ENCODE results near the gene CNRIP1. TPM values are rescaled to one million over a fixed set of nuclear protein-coding genes. Genes with fewer than 3 reads are reported as not detected.

The CNRIP1 gene
- total and polyA plus RNA-seq, 3 donors from 2014 or later: 5.8 to 10.5 (median 9.2) TPM

GRCh38 chr2:68292108-68292710 lies 27.5 kb downstream of the CNRIP1 start:
- 65 to 75% methylated on average over 3 of the region's 3 CpGs for WGBS, 2 donors
- Histone ChIP-seq H3K9me3 (no peaks in the 10 kb centered on the region), H3K27ac (no peak overlapping the region), H3K36me3 (ENCODE audit: low read depth, missing control alignments) (no peaks in the 10 kb centered on the region), H3K27me3 (no peaks in the 10 kb centered on the region), H3K4me1 (no peaks in the 10 kb centered on the region), H3K4me3 (no peak overlapping the region)
- TF ChIP-seq POLR2A (IDR thresholded peaks at IDR 0.05) (no peak), CTCF (IDR thresholded peaks at IDR 0.05) (peak; percentile 31 to 46 (median 37))
- intact Hi-C loops (cut with DNase I; ENCODE audit: low total_unique reads): no loop called here
- no peak for DNase-seq

- no peaks in the 10 kb centered on the region for H3K27me3 ChIP-seq
- no peaks in the 10 kb centered on the region for H3K9me3 ChIP-seq
- no peaks in the 10 kb centered on the region for H3K36me3 ChIP-seq (ENCODE audit: low read depth, missing control alignments)
- no peak overlapping the region for H3K27ac ChIP-seq
- intact Hi-C loops (cut with DNase I; ENCODE audit: low total_unique reads): no loop called here
- TF ChIP-seq POLR2A (IDR thresholded peaks at IDR 0.05) (no peak), CTCF (IDR thresholded peaks at IDR 0.05) (no peak)
- H3K4me3 ChIP-seq: no peak overlapping the region
- WGBS, 2 donors: 72 to 77% methylated on average over 6 of the region's 6 CpGs
- no peak for DNase-seq
- no peaks in the 10 kb centered on the region for H3K4me1 ChIP-seq
These were observed 28.4 kb downstream of the CNRIP1 start for GRCh38 chr2:68291314-68291713.

GRCh38 chr2:68290901-68291300 lies 28.8 kb downstream of the CNRIP1 start:
- H3K36me3 ChIP-seq (ENCODE audit: low read depth, missing control alignments): no peaks in the 10 kb centered on the region
- no peak for TF ChIP-seq POLR2A (IDR thresholded peaks at IDR 0.05)
- no peak for TF ChIP-seq CTCF (IDR thresholded peaks at IDR 0.05)
- H3K27me3 ChIP-seq: no peaks in the 10 kb centered on the region
- intact Hi-C loops (cut with DNase I; ENCODE audit: low total_unique reads): no loop called here
- H3K9me3 ChIP-seq: no peaks in the 10 kb centered on the region
- 36 to 38% methylated on average over 5 of the region's 5 CpGs for WGBS, 2 donors
- no peak for DNase-seq
- no peaks in the 10 kb centered on the region for H3K4me1 ChIP-seq
- no peak overlapping the region for H3K4me3 ChIP-seq
- no peak overlapping the region for H3K27ac ChIP-seq

- Histone ChIP-seq H3K27me3 (no peaks in the 10 kb centered on the region), H3K4me1 (no peaks in the 10 kb centered on the region), H3K36me3 (ENCODE audit: low read depth, missing control alignments) (no peaks in the 10 kb centered on the region), H3K4me3 (no peak overlapping the region), H3K27ac (peak overlapping the region in 1 of 2 donors; percentile 36), H3K9me3 (no peaks in the 10 kb centered on the region)
- intact Hi-C loops (cut with DNase I; ENCODE audit: low total_unique reads): no loop called here
- peak; percentile 22 for DNase-seq
- WGBS, 2 donors: 33% methylated on average over 10 of the region's 10 CpGs
- TF ChIP-seq POLR2A (IDR thresholded peaks at IDR 0.05) (no peak), CTCF (IDR thresholded peaks at IDR 0.05) (no peak)
These were observed 31.9 kb downstream of the CNRIP1 start for GRCh38 chr2:68287580-68288441.
